DND-41 (cell line): ENCODE measurements around the gene TKFC.
A peak's percentile ranks its signal among the peaks of the same experiment; 100 is the strongest.

ENCODE experiments used
- ATAC-seq: fragments of 200-7000 bp; cut with Tn5 transposase; 3 replicates; pipeline ENCODE4 v1.9.1; 2021; ENCODE audit warnings: low read depth; ENCODE audit not compliant: insufficient read depth
- DNase-seq: peaks from one replicate; pipeline ENCODE4 v3.0.0-alpha.2; 2020
- H2AFZ ChIP-seq: 2 replicates; pipeline ENCODE4 v1.6.0; 2012; ENCODE audit warnings: low read depth, low read length
- H3K27ac ChIP-seq: 2 replicates; pipeline ENCODE4 v1.5.1; 2012; ENCODE audit warnings: low read length, inconsistent platforms
- H3K27me3 ChIP-seq: fragments of 200-600 bp; sonication (generic); 2 replicates; pipeline ENCODE4 v1.6.0; 2012; ENCODE audit warnings: low read length, mild to moderate bottlenecking, inconsistent platforms; ENCODE audit not compliant: insufficient read depth, poor library complexity
- H3K36me3 ChIP-seq: 2 replicates; pipeline ENCODE4 v1.5.1; 2012; ENCODE audit warnings: low read length, inconsistent platforms; ENCODE audit not compliant: insufficient read depth
- H3K4me1 ChIP-seq: 2 replicates; pipeline ENCODE4 v1.5.1; 2012; ENCODE audit warnings: mild to moderate bottlenecking, low read length; ENCODE audit not compliant: insufficient read depth
- H3K4me2 ChIP-seq: 2 replicates; pipeline ENCODE4 v1.6.0; 2012; ENCODE audit warnings: mild to moderate bottlenecking, moderate library complexity, low read length, inconsistent platforms; ENCODE audit not compliant: insufficient read depth
- H3K4me3 ChIP-seq, 2 experiments: fragments of 200-600 bp in 1 of 2; shearing (Covaris generic) in 1 of 2; 2 replicates each; pipeline ENCODE4 v1.5.1; 2012 to 2016; ENCODE audit warnings: inconsistent platforms in 2 of 2, low read length in 2 of 2, mild to moderate bottlenecking in 2 of 2, low read depth in 1 of 2, moderate library complexity in 1 of 2
- H3K79me2 ChIP-seq: 2 replicates; pipeline ENCODE4 v1.6.0; 2012; ENCODE audit warnings: low read length, inconsistent platforms; ENCODE audit not compliant: insufficient read depth
- H3K9ac ChIP-seq: 2 replicates; pipeline ENCODE4 v1.6.0; 2012; ENCODE audit warnings: low read depth, mild to moderate bottlenecking, inconsistent platforms, low read length, moderate library complexity
- H3K9me3 ChIP-seq: 2 replicates; pipeline ENCODE4 v1.5.1; 2012; ENCODE audit warnings: low read length, moderate library complexity, mild to moderate bottlenecking, inconsistent platforms; ENCODE audit not compliant: insufficient read depth, severe bottlenecking
- H4K20me1 ChIP-seq: 2 replicates; pipeline ENCODE4 v1.6.0; 2012; ENCODE audit warnings: low read length; ENCODE audit not compliant: insufficient read depth
- CTCF ChIP-seq: IDR thresholded peaks from 2 replicates; pipeline ENCODE4 v1.5.1; 2012; ENCODE audit warnings: borderline replicate concordance, low read length, moderate library complexity, mild to moderate bottlenecking; ENCODE audit not compliant: poor library complexity, severe bottlenecking; ENCODE audit errors: extremely low read depth
- EZH2 ChIP-seq: IDR thresholded peaks from 3 replicates; pipeline ENCODE4 v1.6.1; 2012; ENCODE audit warnings: borderline replicate concordance, low read depth, mild to moderate bottlenecking, moderate library complexity, low read length, inconsistent platforms; ENCODE audit not compliant: severe bottlenecking

Gene TKFC

GRCh38 chr11:61332797-61333549 lies at the start of gene TKFC, which contains the start of gene DDB1:
Gene TKFC (plus strand): TSS chr11:61333228. CDS start chr11:61334729, 1,501 bp downstream.
Gene DDB1 (minus strand): TSS chr11:61333105. CDS start chr11:61332968, 137 bp downstream.
- peak within 1 kb of the TSS; percentile 89 for H3K27ac ChIP-seq
- peak within 1 kb of the TSS; percentile 64 to 97 for H3K4me3 ChIP-seq
- H4K20me1 ChIP-seq = peaks cover 27% of the 10 kb centered on the region; the same call in 1 of the 2 replicates
- no peaks in the 10 kb centered on the region for H3K27me3 ChIP-seq
- peak; percentile 98 for DNase-seq
- peak within 1 kb of the TSS; percentile 93 for H2AFZ ChIP-seq
- peaks cover 63% of the 10 kb centered on the region for H3K4me1 ChIP-seq
- TF ChIP-seq CTCF (no peak), EZH2 (no peak)
- no peaks in the 10 kb centered on the region for H3K9me3 ChIP-seq
- peak within 1 kb of the TSS; percentile 98 for H3K9ac ChIP-seq
- peaks cover 56% of the 10 kb centered on the region for H3K79me2 ChIP-seq
- ATAC-seq = peak; percentile 90
- peak within 1 kb of the TSS; percentile 86 for H3K4me2 ChIP-seq
- H3K36me3 ChIP-seq = peaks cover 22% of the 10 kb centered on the region

- Histone ChIP-seq H3K4me3 (no peak overlapping the region), H3K9ac (no peak overlapping the region), H3K79me2 (no peaks in the 10 kb centered on the region), H3K9me3 (no peaks in the 10 kb centered on the region), H3K4me2 (no peak overlapping the region), H3K36me3 (no peaks in the 10 kb centered on the region), H4K20me1 (no peaks in the 10 kb centered on the region), H3K27me3 (no peaks in the 10 kb centered on the region), H2AFZ (no peak overlapping the region), H3K27ac (no peak overlapping the region), H3K4me1 (no peaks in the 10 kb centered on the region)
- TF ChIP-seq EZH2 = no peak
- no peak for TF ChIP-seq CTCF
- no peak for DNase-seq
- no peak for ATAC-seq
Observed at GRCh38 chr11:61283613-61284012, 49.4 kb upstream of the TKFC start.

GRCh38 chr11:61287338-61287977 lies 45.6 kb upstream of the TKFC start:
- DNase-seq = no peak
- no peak overlapping the region for H3K9ac ChIP-seq
- H4K20me1 ChIP-seq = no peaks in the 10 kb centered on the region

More at GRCh38 chr11:61287338-61287977, 45.6 kb upstream of the TKFC start:
- Histone ChIP-seq H3K36me3 (no peaks in the 10 kb centered on the region), H3K4me2 (no peak overlapping the region), H3K9me3 (no peaks in the 10 kb centered on the region), H3K27ac (no peak overlapping the region), H2AFZ (no peak overlapping the region), H3K4me3 (no peak overlapping the region), H3K27me3 (no peaks in the 10 kb centered on the region), H3K79me2 (no peaks in the 10 kb centered on the region), H3K4me1 (no peaks in the 10 kb centered on the region)
- ATAC-seq = no peak
- TF ChIP-seq CTCF (no peak), EZH2 (no peak)
